Measurements from ENCODE around the gene LMAN2.

DNA sequence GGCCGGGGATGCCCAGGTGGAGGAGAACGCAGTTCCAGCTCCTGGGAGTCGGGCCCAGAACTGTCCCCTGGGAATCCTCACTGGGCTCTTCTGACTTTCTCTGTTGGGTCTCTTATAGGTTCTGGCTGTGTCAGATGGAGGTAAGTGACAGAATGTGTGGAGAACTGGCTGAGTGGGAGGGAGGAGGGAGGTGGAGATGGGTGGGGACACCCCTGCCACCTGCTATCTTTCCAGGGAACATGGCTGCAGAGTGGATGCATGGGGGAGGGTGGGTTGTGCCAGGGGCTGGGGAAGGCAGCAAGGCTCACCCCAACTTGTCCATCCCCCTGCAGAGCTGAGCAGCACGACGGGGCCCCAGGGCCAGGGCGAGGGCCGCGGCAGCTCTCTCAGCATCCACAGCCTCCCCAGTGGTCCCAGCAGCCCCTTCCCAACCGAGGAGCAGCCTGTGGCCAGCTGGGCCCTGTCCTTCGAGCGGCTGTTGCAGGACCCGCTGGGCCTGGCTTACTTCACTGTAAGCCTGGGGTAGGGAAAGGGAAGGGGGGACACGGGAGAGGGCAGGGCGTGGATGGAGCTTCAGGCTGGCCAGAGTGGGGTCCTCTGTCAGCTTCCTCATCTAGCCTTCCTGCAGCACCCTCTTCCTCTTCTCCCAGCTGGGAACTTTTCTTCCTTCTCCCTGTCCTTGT, 14.5 kb upstream of the LMAN2 start:
- TF ChIP-seq, protein P1, sequence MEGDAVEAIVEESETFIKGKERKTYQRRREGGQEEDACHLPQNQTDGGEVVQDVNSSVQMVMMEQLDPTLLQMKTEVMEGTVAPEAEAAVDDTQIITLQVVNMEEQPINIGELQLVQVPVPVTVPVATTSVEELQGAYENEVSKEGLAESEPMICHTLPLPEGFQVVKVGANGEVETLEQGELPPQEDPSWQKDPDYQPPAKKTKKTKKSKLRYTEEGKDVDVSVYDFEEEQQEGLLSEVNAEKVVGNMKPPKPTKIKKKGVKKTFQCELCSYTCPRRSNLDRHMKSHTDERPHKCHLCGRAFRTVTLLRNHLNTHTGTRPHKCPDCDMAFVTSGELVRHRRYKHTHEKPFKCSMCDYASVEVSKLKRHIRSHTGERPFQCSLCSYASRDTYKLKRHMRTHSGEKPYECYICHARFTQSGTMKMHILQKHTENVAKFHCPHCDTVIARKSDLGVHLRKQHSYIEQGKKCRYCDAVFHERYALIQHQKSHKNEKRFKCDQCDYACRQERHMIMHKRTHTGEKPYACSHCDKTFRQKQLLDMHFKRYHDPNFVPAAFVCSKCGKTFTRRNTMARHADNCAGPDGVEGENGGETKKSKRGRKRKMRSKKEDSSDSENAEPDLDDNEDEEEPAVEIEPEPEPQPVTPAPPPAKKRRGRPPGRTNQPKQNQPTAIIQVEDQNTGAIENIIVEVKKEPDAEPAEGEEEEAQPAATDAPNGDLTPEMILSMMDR (IDR thresholded peaks at IDR 0.05): no peak
- no peak for TF ChIP-seq POLR2A (IDR thresholded peaks at IDR 0.05)
